ENCODE results near the gene ZNF668. TPM values are rescaled to one million over a fixed set of nuclear protein-coding genes. Genes with fewer than 3 reads are reported as not detected.

The ZNF668 gene
- total and polyA plus RNA-seq, 8 donors: 5.7 to 14.2 (median 10.0) TPM; not detected in 1

DNA sequence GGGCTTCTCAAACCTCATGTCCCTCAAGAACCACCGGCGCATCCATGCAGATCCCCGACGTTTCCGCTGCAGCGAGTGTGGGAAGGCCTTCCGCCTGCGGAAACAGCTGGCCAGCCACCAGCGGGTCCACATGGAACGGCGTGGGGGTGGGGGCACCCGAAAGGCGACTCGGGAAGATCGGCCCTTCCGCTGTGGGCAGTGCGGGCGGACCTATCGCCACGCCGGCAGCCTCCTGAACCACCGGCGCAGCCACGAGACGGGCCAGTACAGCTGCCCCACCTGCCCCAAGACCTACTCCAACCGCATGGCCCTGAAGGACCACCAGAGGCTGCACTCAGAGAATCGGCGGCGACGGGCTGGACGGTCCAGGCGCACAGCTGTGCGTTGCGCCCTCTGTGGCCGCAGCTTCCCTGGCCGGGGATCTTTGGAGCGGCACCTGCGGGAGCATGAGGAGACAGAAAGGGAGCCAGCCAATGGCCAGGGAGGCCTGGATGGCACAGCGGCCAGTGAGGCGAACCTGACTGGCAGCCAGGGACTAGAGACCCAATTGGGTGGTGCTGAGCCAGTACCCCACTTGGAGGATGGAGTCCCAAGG, 6.1 kb upstream of the ZNF668 start:
- Histone ChIP-seq H3K4me3 (no peak overlapping the region), H3K27ac (no peak overlapping the region), H3K27me3 (no peaks in the 10 kb centered on the region), H3K9me3 (no peaks in the 10 kb centered on the region), H3K4me1 (peaks cover 7 to 51% (median 36%) of the 10 kb centered on the region in 4 donors), H3K36me3 (peaks cover 54 to 92% (median 90%) of the 10 kb centered on the region in 4 donors)
- intact Hi-C loops (cut with DNase I; ENCODE audit: low total_unique reads): no loop called here
- TF ChIP-seq POLR2AphosphoS5 (IDR thresholded peaks at IDR 0.05) (no peak), EP300 (IDR thresholded peaks at IDR 0.05) (no peak), POLR2A (IDR thresholded peaks at IDR 0.05) (no peak), CTCF (IDR thresholded peaks at IDR 0.05) (no peak)
- no peak for DNase-seq
- WGBS, 5 donors: 96 to 98% (median 97%) methylated on average over 37 to 40 of the region's 40 CpGs

GRCh38 chr16:31079342-31079944, 5.4 kb upstream of the ZNF668 start:
- Histone ChIP-seq H3K27me3 (no peaks in the 10 kb centered on the region), H3K4me1 (peaks cover 11 to 57% (median 42%) of the 10 kb centered on the region in 4 donors), H3K9me3 (no peaks in the 10 kb centered on the region), H3K36me3 (peaks cover 54 to 85% (median 84%) of the 10 kb centered on the region in 4 donors), H3K27ac (no peak overlapping the region), H3K4me3 (no peak overlapping the region)
- intact Hi-C loops (cut with DNase I; ENCODE audit: low total_unique reads): no loop called here
- DNase-seq: no peak
- WGBS, 5 donors: 74 to 89% (median 85%) methylated on average over 12 to 13 of the region's 13 CpGs
- TF ChIP-seq CTCF (IDR thresholded peaks at IDR 0.05): no peak
- no peak for TF ChIP-seq EP300 (IDR thresholded peaks at IDR 0.05)
- no peak for TF ChIP-seq POLR2A (IDR thresholded peaks at IDR 0.05)
- no peak for TF ChIP-seq POLR2AphosphoS5 (IDR thresholded peaks at IDR 0.05)

DNA sequence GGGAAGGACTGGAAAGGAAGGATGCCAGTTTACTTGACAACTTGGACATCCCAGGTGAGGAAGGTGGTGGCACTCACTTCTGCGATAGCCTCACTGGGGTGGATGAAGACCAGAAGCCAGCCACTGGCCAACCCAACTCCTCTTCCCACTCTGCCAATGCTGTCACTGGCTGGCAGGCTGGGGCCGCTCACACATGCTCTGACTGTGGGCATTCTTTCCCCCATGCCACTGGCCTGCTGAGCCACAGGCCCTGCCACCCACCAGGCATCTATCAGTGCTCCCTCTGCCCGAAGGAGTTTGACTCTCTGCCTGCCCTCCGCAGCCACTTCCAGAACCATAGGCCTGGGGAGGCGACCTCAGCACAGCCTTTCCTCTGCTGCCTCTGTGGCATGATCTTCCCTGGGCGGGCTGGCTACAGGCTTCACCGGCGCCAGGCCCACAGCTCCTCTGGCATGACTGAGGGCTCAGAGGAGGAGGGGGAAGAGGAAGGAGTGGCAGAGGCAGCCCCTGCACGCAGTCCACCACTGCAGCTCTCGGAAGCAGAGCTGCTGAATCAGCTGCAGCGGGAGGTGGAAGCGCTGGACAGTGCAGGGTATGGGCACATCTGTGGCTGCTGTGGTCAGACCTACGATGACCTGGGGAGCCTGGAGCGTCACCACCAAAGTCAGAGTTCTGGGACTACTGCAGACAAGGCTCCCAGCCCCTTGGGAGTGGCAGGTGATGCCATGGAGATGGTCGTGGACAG, 4.7 kb upstream of the ZNF668 start:
- Histone ChIP-seq H3K4me1 (peaks cover 11 to 57% (median 42%) of the 10 kb centered on the region in 4 donors), H3K27me3 (no peaks in the 10 kb centered on the region), H3K9me3 (no peaks in the 10 kb centered on the region), H3K27ac (no peak overlapping the region), H3K36me3 (peaks cover 54 to 79% (median 78%) of the 10 kb centered on the region in 4 donors), H3K4me3 (no peak overlapping the region)
- DNase-seq: no peak
- WGBS, 5 donors: 91 to 96% (median 92%) methylated on average over 10 to 15 of the region's 15 CpGs
- intact Hi-C loops (cut with DNase I; ENCODE audit: low total_unique reads): no loop called here
- TF ChIP-seq CTCF (IDR thresholded peaks at IDR 0.05): no peak
- TF ChIP-seq POLR2AphosphoS5 (IDR thresholded peaks at IDR 0.05): no peak
- no peak for TF ChIP-seq EP300 (IDR thresholded peaks at IDR 0.05)
- TF ChIP-seq POLR2A (IDR thresholded peaks at IDR 0.05): no peak

GRCh38 chr16:31077592-31078396, 3.8 kb upstream of the ZNF668 start:
- Histone ChIP-seq H3K4me3 (no peak overlapping the region), H3K27me3 (no peaks in the 10 kb centered on the region), H3K27ac (no peak overlapping the region), H3K9me3 (no peaks in the 10 kb centered on the region), H3K4me1 (peaks cover 12 to 59% (median 39%) of the 10 kb centered on the region in 4 donors), H3K36me3 (peaks cover 54 to 69% (median 68%) of the 10 kb centered on the region in 4 donors)
- DNase-seq: no peak
- TF ChIP-seq POLR2A (IDR thresholded peaks at IDR 0.05): no peak
- TF ChIP-seq POLR2AphosphoS5 (IDR thresholded peaks at IDR 0.05): no peak
- TF ChIP-seq EP300 (IDR thresholded peaks at IDR 0.05): no peak
- no peak for TF ChIP-seq CTCF (IDR thresholded peaks at IDR 0.05)
- WGBS, 5 donors: 90 to 96% (median 95%) methylated on average over 20 to 30 of the region's 30 CpGs
- intact Hi-C loops (cut with DNase I; ENCODE audit: low total_unique reads): no loop called here

Data from stomach (tissue), 9 donors.